ENCODE measurements around the gene CBY1.

The CBY1 gene

GRCh38 chr22:38649841-38650522 lies 6.5 kb upstream of the CBY1 start:
- no peak for DNase-seq (ENCODE audit: low spot score)

- DNase-seq (ENCODE audit: low spot score): no peak
Observed at GRCh38 chr22:38652859-38653258, 3.6 kb upstream of the CBY1 start.

GRCh38 chr22:38653741-38654140 lies 2.7 kb upstream of the CBY1 start:
- DNase-seq (ENCODE audit: low spot score): no peak

- DNase-seq (ENCODE audit: low spot score): peak; percentile 25
Observed at GRCh38 chr22:38655519-38656255, 751 bp upstream of the CBY1 start.

GRCh38 chr22:38657045-38657909 lies 839 bp downstream of the CBY1 start:
- DNase-seq (ENCODE audit: low spot score): no peak

- peak; percentile 45 for DNase-seq (ENCODE audit: low spot score)
Observed at GRCh38 chr22:38674888-38675287, 18.4 kb downstream of the CBY1 start.

- no peak for DNase-seq (ENCODE audit: low spot score)
Observed at GRCh38 chr22:38675833-38676232, 19.4 kb downstream of the CBY1 start.

GRCh38 chr22:38681582-38682335 lies 25.3 kb downstream of the CBY1 start, which contains the start of gene TOMM22:
Gene TOMM22 (plus strand): TSS chr22:38681957. CDS start chr22:38681979, 22 bp downstream.
- DNase-seq (ENCODE audit: low spot score): peak; percentile 79

- DNase-seq (ENCODE audit: low spot score): no peak
Observed at GRCh38 chr22:38684895-38685294, 28.5 kb downstream of the CBY1 start.

GRCh38 chr22:38685761-38686160 lies 29.3 kb downstream of the CBY1 start:
- no peak for DNase-seq (ENCODE audit: low spot score)

- DNase-seq (ENCODE audit: low spot score): no peak
Observed at GRCh38 chr22:38689651-38690050, 33.2 kb downstream of the CBY1 start.

- no peak for DNase-seq (ENCODE audit: low spot score)
Observed at GRCh38 chr22:38694049-38694448, 37.6 kb downstream of the CBY1 start.

- DNase-seq (ENCODE audit: low spot score): no peak
Observed at GRCh38 chr22:38694940-38695339, 38.5 kb downstream of the CBY1 start.

- DNase-seq (ENCODE audit: low spot score): peak; percentile 67
Observed at GRCh38 chr22:38696606-38697424, 40.4 kb downstream of the CBY1 start.

GRCh38 chr22:38697425-38698089 lies 41.1 kb downstream of the CBY1 start:
- DNase-seq (ENCODE audit: low spot score): peak; percentile 58

- no peak for DNase-seq (ENCODE audit: low spot score)
Observed at GRCh38 chr22:38698407-38699094, 42.1 kb downstream of the CBY1 start.

- DNase-seq (ENCODE audit: low spot score): no peak
Observed at GRCh38 chr22:38699143-38699542, 42.7 kb downstream of the CBY1 start.

- DNase-seq (ENCODE audit: low spot score): peak; percentile 52
Observed at GRCh38 chr22:38699784-38700183, 43.3 kb downstream of the CBY1 start.

- peak; percentile 43 for DNase-seq (ENCODE audit: low spot score)
Observed at GRCh38 chr22:38700270-38700788, 43.9 kb downstream of the CBY1 start.
